NOMO-1 (cell line): Measurements from ENCODE around the gene LRIF1.
A peak's percentile ranks its signal among the peaks of the same experiment; 100 is the strongest.
"Not testable (repeated sequence)": the region's sequence is repeated elsewhere in the genome, so short reads cannot be mapped to it uniquely, and the experiment has no call there.

Experiments
- DNase-seq, 2 experiments: peaks; one replicate each; lab custom pipeline; 2025; ENCODE audit not compliant: unreplicated experiment in 2 of 2; lab: John Stamatoyannopoulos, UW

Gene LRIF1

GRCh38 chr1:110951161-110951560, 12.6 kb downstream of the LRIF1 start:
- DNase-seq = peak in 1 of 2 experiments; percentile 4

GRCh38 chr1:110948038-110948810, 15.5 kb downstream of the LRIF1 start:
- DNase-seq = peak; percentile 28 to 69

GRCh38 chr1:110945626-110946025, 18.1 kb downstream of the LRIF1 start:
- DNase-seq = peak; percentile 38 to 78

GRCh38 chr1:110944806-110945205, 18.9 kb downstream of the LRIF1 start:
- no peak for DNase-seq

- DNase-seq = no peak
Observed at GRCh38 chr1:110936567-110936966, 27.2 kb downstream of the LRIF1 start.

- DNase-seq = not testable (repeated sequence)
Observed at GRCh38 chr1:110931097-110931496, 32.6 kb downstream of the LRIF1 start.

GRCh38 chr1:110928904-110929303, 34.8 kb downstream of the LRIF1 start:
- no peak for DNase-seq

- DNase-seq = peak; percentile 29 to 84
Observed at GRCh38 chr1:110928191-110928590, 35.5 kb downstream of the LRIF1 start.

- DNase-seq = no peak
Observed at GRCh38 chr1:110927484-110928075, 36.1 kb downstream of the LRIF1 start.

- DNase-seq = no peak
Observed at GRCh38 chr1:110921953-110922352, 41.8 kb downstream of the LRIF1 start.

GRCh38 chr1:110918016-110918415, 45.7 kb downstream of the LRIF1 start:
- DNase-seq = no peak

- peak; percentile 38 to 60 for DNase-seq
Observed at GRCh38 chr1:110916669-110917306, 46.9 kb downstream of the LRIF1 start.

GRCh38 chr1:110916274-110916668, 47.5 kb downstream of the LRIF1 start:
- no peak for DNase-seq

GRCh38 chr1:110915804-110916203, 47.9 kb downstream of the LRIF1 start:
- no peak for DNase-seq

GRCh38 chr1:110914676-110915075, 49.0 kb downstream of the LRIF1 start:
- DNase-seq = no peak

- DNase-seq = no peak
Observed at GRCh38 chr1:110912784-110913183, 50.9 kb downstream of the LRIF1 start.

- no peak for DNase-seq
Observed at GRCh38 chr1:110903853-110904500, 59.7 kb downstream of the LRIF1 start.

GRCh38 chr1:110902820-110903463, 60.8 kb downstream of the LRIF1 start:
- DNase-seq = no peak

GRCh38 chr1:110899458-110899843, 64.3 kb downstream of the LRIF1 start:
- no peak for DNase-seq

GRCh38 chr1:110898734-110899457, 64.8 kb downstream of the LRIF1 start:
- DNase-seq = no peak
